CD4-positive, alpha-beta T cell (primary cell): ENCODE results near the gene TNIK. TPM values are rescaled to one million over a fixed set of nuclear protein-coding genes. Genes with fewer than 3 reads are reported as not detected.

ENCODE experiments used
- ATAC-seq: fragments of 200-7000 bp; cut with Tn5 transposase; one replicate; pipeline ENCODE4 v1.10.0; 2022; ENCODE audit warnings: mild to moderate bottlenecking; ENCODE audit not compliant: poor library complexity
- CTCF ChIA-PET: fragments of 350-600 bp; sonication (Branson Sonifier 250); formaldehyde crosslinking; loops from one replicate; lab custom pipeline; 2021; ENCODE audit warnings: antibody characterized with exemption, inconsistent platforms; lab: Charles Lee
- POLR2A ChIA-PET: fragments of 350-600 bp; sonication (Branson Sonifier 250); formaldehyde crosslinking; loops from one replicate; lab custom pipeline; 2021; ENCODE audit warnings: antibody characterized with exemption, inconsistent platforms; lab: Charles Lee
- DNase-seq, 14 experiments: peaks; one replicate each; pipeline ENCODE4 v3.0.0-alpha.2; 2013 to 2020; ENCODE audit warnings: mixed read lengths in 2 of 14
- H3K27ac ChIP-seq, 2 donors: one replicate each; pipeline versions ENCODE4 v1.5.1 to v1.7.0; 2013; ENCODE audit warnings: low read length in 2 of 2, low read depth in 1 of 2, mild to moderate bottlenecking in 1 of 2
- H3K27me3 ChIP-seq, 2 experiments: 1 replicate in 1 of 2; 2 replicates in 1 of 2; pipeline versions ENCODE4 v1.6.1 to v1.7.0; 2013; ENCODE audit warnings: low read length in 2 of 2, control low read depth in 1 of 2, mild to moderate bottlenecking in 1 of 2, moderate library complexity in 1 of 2; ENCODE audit not compliant: insufficient read depth in 2 of 2, control insufficient read depth in 1 of 2
- H3K36me3 ChIP-seq: one replicate; pipeline ENCODE4 v1.6.1; 2013; ENCODE audit warnings: low read length, control low read depth; ENCODE audit not compliant: insufficient read depth
- H3K4me1 ChIP-seq: one replicate; pipeline ENCODE4 v1.6.1; 2013; ENCODE audit warnings: low read length, control low read depth; ENCODE audit not compliant: insufficient read depth
- H3K4me3 ChIP-seq: one replicate; pipeline ENCODE4 v1.5.1; 2013; ENCODE audit warnings: mild to moderate bottlenecking, low read length, moderate library complexity
- H3K9me3 ChIP-seq, 2 experiments: 1 replicate in 1 of 2; 2 replicates in 1 of 2; pipeline versions ENCODE4 v1.6.1 to v1.7.0; 2013; ENCODE audit warnings: low read length in 2 of 2, mild to moderate bottlenecking in 2 of 2, control low read depth in 1 of 2, moderate library complexity in 1 of 2; ENCODE audit not compliant: control insufficient read depth in 1 of 2, insufficient read depth in 1 of 2
- H3K27ac Mint-ChIP-seq: one replicate; pipeline ENCODE4 v1.8.0; 2020; ENCODE audit warnings: mixed read lengths
- H3K27me3 Mint-ChIP-seq: one replicate; pipeline ENCODE4 v1.8.0; 2021; ENCODE audit warnings: mixed read lengths
- H3K36me3 Mint-ChIP-seq: one replicate; pipeline ENCODE4 v1.8.0; 2021; ENCODE audit warnings: low read depth, mixed read lengths
- H3K4me1 Mint-ChIP-seq: one replicate; pipeline ENCODE4 v1.8.0; 2021; ENCODE audit warnings: low read depth, mixed read lengths
- H3K4me3 Mint-ChIP-seq: one replicate; pipeline ENCODE4 v1.8.0; 2020; ENCODE audit warnings: mild to moderate bottlenecking, mixed read lengths
- H3K9me3 Mint-ChIP-seq: one replicate; pipeline ENCODE4 v1.8.0; 2020; ENCODE audit warnings: mixed read lengths
- intact Hi-C, 2 experiments: fragments of 100-400 bp; cut with DNase I in 1 of 2; cut with micrococcal nuclease in 1 of 2; formaldehyde crosslinking; loops; one replicate each; pipeline versions ENCODE4 v1.15.1 to v1.9.0; 2023 to 2025; cut with DNase I, micrococcal nuclease
- total RNA-seq, 174 experiments: library from RNA in 2 of 174; stranded (reverse) in 2 of 174; gene quantifications; one replicate each; pipeline ENCODE4 v1.2.3 and lab custom pipeline; 2021 to 2026
- TF ChIP-seq, protein P1 (sequence below): fragments of 200-600 bp; IDR thresholded peaks from one replicate; pipeline ENCODE4 v1.8.0; 2022; ENCODE audit warnings: antibody characterized with exemption, mild to moderate bottlenecking

Gene TNIK
- total RNA-seq, 2 experiments from 2014 or later: 71.0 to 78.3 TPM

DNA sequence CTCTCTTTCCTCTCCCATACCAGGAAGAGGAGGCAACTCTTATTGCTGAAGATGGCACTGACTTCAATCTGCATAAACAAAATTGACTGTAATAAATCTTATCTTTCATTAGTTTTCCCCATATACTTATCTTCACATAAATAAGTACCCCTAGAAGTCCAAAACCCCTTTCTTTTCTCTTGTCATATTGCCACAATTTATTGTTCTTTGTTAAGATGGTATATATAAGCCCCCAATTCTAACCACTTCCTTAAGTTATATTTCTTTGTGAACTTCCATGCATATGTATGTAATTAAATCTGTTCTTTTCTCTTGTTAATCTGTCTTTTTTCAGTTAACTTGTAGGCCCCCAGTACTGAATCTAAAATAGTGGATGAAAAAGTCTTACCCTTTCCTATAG is 68.8 kb downstream of the TNIK start:
- no peak overlapping the region for H3K4me3 ChIP-seq
- ATAC-seq (no peak), DNase-seq (no peak)
- TF ChIP-seq, protein P1, sequence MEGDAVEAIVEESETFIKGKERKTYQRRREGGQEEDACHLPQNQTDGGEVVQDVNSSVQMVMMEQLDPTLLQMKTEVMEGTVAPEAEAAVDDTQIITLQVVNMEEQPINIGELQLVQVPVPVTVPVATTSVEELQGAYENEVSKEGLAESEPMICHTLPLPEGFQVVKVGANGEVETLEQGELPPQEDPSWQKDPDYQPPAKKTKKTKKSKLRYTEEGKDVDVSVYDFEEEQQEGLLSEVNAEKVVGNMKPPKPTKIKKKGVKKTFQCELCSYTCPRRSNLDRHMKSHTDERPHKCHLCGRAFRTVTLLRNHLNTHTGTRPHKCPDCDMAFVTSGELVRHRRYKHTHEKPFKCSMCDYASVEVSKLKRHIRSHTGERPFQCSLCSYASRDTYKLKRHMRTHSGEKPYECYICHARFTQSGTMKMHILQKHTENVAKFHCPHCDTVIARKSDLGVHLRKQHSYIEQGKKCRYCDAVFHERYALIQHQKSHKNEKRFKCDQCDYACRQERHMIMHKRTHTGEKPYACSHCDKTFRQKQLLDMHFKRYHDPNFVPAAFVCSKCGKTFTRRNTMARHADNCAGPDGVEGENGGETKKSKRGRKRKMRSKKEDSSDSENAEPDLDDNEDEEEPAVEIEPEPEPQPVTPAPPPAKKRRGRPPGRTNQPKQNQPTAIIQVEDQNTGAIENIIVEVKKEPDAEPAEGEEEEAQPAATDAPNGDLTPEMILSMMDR: no peak
- H3K27ac ChIP-seq: no peak overlapping the region
- no peaks in the 10 kb centered on the region for H3K27me3 ChIP-seq
- peaks cover 9% of the 10 kb centered on the region for H3K4me1 ChIP-seq
- peaks cover 4% of the 10 kb centered on the region for H3K36me3 ChIP-seq
- Mint-ChIP-seq H3K27me3 (no peaks in the 10 kb centered on the region), H3K4me1 (peaks cover 75% of the 10 kb centered on the region), H3K27ac (no peak overlapping the region), H3K4me3 (no peak overlapping the region), H3K9me3 (peaks cover 9% of the 10 kb centered on the region), H3K36me3 (peaks cover 47% of the 10 kb centered on the region)
- CTCF ChIA-PET: no interaction called here
- intact Hi-C loops: no loop called here
- peaks cover 8 to 10% of the 10 kb centered on the region in 2 experiments for H3K9me3 ChIP-seq
- POLR2A ChIA-PET: no interaction called here

GRCh38 chr3:171390051-171390941 is 69.9 kb downstream of the TNIK start:
- TF ChIP-seq, protein P1: no peak
- no peak overlapping the region for H3K27ac Mint-ChIP-seq
- Histone ChIP-seq H3K4me3 (no peak overlapping the region), H3K9me3 (peaks cover 8 to 10% of the 10 kb centered on the region in 2 experiments), H3K27me3 (no peaks in the 10 kb centered on the region), H3K27ac (no peak overlapping the region), H3K36me3 (peaks cover 4% of the 10 kb centered on the region), H3K4me1 (peaks cover 9% of the 10 kb centered on the region)
- H3K4me3 Mint-ChIP-seq: no peak overlapping the region
- H3K27me3 Mint-ChIP-seq: no peaks in the 10 kb centered on the region
- ChIA-PET CTCF (no interaction called here), POLR2A (no interaction called here)
- H3K36me3 Mint-ChIP-seq: peaks cover 45% of the 10 kb centered on the region
- peaks cover 9% of the 10 kb centered on the region for H3K9me3 Mint-ChIP-seq
- DNase-seq (no peak), ATAC-seq (no peak)
- H3K4me1 Mint-ChIP-seq: peaks cover 73% of the 10 kb centered on the region
- intact Hi-C loops: no loop called here

DNA sequence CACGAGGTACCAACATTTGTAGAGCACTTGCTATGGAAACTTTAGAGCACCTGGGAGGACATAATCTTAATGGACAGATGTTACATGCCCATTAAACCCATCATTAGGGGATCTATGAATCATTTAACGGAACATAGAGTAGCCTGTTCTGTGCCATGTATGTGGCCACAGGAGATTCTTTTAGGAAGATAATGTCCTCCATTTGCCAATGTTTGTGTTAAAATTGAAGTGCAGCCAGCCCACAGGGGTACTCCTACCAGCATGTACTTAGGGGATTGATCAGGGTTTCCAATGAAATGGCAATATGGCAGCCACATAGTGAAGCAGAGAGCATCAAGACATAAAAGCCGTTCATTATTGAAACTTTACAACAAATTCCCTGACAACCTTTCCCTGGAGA is 70.7 kb downstream of the TNIK start:
- Mint-ChIP-seq H3K27ac (no peak overlapping the region), H3K9me3 (peaks cover 9% of the 10 kb centered on the region), H3K4me1 (peaks cover 73% of the 10 kb centered on the region), H3K4me3 (no peak overlapping the region), H3K36me3 (peaks cover 37% of the 10 kb centered on the region), H3K27me3 (no peaks in the 10 kb centered on the region)
- Histone ChIP-seq H3K4me3 (no peak overlapping the region), H3K4me1 (peaks cover 9% of the 10 kb centered on the region), H3K36me3 (peaks cover 4% of the 10 kb centered on the region), H3K9me3 (peaks cover 8 to 10% of the 10 kb centered on the region in 2 experiments), H3K27ac (no peak overlapping the region), H3K27me3 (no peaks in the 10 kb centered on the region)
- ChIA-PET CTCF (interaction anchor here (1.2 kb wide), 1 partner anchor 9 kb away, joined by 3 read pairs; no protein-coding TSS in a partner anchor), POLR2A (no interaction called here)
- DNase-seq: no peak
- no peak for ATAC-seq
- intact Hi-C loops: no loop called here
- TF ChIP-seq, protein P1: no peak
